GM18502 (cell line): ENCODE measurements around the gene R3HCC1L.
"Not testable (repeated sequence)": the region's sequence is repeated elsewhere in the genome, so short reads cannot be mapped to it uniquely, and the experiment has no call there.

Experiments
- ATAC-seq: cut with Tn5 transposase; IDR thresholded peaks from one replicate; pipeline ENCODE4 v1.9.1; 2021; ENCODE audit warnings: mild to moderate bottlenecking; ENCODE audit not compliant: unreplicated experiment, poor library complexity

The R3HCC1L gene

DNA sequence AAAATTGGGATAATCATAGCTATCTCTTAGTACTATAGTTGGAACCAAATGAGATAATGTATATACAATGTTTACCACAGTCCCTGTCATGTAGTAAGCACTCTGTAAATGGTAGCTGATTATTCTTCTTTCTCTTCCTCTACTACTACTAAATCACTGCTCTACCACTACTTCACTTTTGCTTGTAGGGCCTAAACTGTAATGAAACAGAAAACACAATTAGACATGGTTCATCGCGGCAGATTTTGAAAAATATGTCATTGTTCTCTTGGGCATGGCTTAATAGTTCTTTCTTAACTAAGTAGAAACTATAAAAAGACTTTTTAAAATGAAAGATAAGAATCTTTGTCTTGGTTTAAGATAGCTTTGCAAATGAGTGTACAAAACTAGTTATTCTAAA lies 34.9 kb downstream of the R3HCC1L start:
- ATAC-seq: no peak

GRCh38 chr10:98170249-98171117 lies 36.0 kb downstream of the R3HCC1L start:
- no peak for ATAC-seq

GRCh38 chr10:98172073-98172472 lies 37.6 kb downstream of the R3HCC1L start:
- no peak for ATAC-seq

- ATAC-seq: no peak
Measured at GRCh38 chr10:98172495-98172894, 38.0 kb downstream of the R3HCC1L start.

DNA sequence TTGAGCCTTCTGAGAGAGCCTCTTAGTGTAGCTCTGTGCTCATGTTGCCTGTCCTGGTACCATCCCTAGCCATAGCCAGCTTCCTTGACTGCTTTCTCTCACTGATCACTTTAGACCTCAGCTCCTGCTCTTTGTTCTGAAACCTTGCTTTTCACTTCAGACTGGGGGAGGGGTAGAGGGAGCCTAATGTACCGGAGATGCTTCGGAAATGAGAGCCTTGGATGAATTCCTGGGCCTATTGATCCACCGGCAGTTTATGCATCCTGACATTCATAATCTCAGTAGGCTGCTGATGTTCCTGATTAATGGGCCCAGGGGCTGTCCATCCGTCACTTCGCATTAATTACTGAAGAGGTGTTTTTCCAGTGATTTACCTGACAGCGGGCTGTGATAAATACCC lies 38.8 kb downstream of the R3HCC1L start:
- no peak for ATAC-seq

DNA sequence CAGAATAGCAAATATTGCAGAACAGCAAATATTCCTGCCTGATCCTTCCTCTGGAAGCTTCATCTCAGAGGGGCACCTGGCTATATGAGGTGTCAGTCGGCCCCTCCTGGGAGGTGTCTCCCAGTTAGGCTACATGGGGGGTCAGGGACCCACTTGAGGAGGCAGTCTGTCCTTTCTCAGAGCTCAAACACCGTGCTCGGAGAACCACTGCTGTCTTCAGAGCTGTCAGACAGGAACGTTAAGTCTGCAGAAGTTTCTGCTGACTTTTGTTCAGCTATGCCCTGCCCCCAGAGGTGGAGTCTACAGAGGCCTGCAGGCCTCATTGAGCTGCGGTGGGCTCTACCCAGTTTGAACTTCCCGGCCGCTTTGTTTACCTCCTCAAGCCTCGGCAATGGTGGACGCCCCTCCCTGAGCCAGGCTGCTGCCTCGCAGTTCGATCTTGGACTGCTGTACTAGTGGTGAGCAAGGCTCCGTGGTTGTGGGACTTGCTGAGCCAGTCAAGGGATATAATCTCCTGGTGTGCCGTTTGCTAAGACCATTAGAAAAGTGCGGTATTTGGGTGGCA lies 48.0 kb downstream of the R3HCC1L start:
- ATAC-seq: not testable (repeated sequence)

- no peak for ATAC-seq
Measured at GRCh38 chr10:98186681-98187080, 52.2 kb downstream of the R3HCC1L start.

GRCh38 chr10:98190773-98191172 lies 56.3 kb downstream of the R3HCC1L start:
- not testable (repeated sequence) for ATAC-seq

GRCh38 chr10:98193037-98193436 lies 58.6 kb downstream of the R3HCC1L start:
- ATAC-seq: no peak

DNA sequence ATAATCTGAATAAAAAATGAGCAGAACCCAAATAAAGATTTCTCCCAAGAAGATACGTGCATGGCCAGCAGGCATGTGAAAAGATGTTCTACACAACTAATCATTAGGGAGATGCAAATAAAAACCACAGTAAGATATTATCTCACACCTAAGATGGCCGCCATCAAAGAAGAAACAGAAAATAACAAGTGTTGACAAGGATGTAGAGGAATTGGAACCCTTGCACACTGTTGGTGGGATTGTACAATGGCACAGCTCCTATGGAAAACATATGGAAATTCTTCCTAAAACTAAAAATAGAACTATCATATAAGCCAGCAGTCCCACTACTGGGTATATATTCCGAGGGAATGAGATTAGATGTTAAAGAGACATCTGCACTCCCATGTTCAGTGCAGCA lies 60.2 kb downstream of the R3HCC1L start:
- ATAC-seq: no peak

GRCh38 chr10:98195120-98195519 lies 60.7 kb downstream of the R3HCC1L start:
- no peak for ATAC-seq

- ATAC-seq: no peak
Measured at GRCh38 chr10:98196985-98197384, 62.5 kb downstream of the R3HCC1L start.

DNA sequence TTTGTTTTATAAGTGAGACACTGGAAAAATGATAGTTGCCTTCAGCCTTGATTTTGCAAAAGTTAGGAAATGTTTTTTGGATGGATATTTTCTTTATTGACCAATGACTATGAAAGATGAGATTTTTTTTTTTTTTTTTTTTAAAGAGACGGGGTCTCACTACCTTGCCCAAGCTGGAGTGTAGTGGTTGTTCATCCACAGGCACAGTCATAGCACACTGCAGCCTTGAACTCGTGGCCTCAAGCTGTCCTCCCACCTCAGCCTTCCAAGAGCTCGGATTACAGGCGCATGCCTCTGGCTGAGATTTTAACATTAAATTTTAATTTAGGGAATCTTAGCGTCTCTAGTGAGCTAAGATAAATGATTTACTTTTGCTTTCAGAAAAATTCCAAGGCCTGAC lies 67.3 kb downstream of the R3HCC1L start:
- ATAC-seq: no peak

DNA sequence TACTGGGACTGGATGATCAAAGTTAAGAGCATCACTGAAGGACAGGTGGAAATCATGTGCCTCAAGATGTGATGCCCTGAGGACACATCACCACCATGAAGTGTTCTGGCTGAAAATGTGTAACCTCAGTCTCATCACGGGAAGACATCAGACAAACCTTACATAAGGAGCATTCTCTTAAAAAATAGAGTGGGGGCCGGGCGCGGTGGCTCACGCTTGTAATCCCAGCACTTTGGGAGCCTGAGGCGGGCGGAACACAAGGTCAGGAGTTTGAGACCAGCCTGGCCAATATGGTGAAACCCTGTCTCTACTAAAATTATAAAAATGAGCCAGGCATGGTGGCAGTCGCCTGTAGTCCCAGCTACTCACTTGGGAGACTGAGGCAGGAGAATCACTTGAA lies 67.9 kb downstream of the R3HCC1L start:
- ATAC-seq: no peak

- ATAC-seq: no peak
Measured at GRCh38 chr10:98205351-98205750, 70.9 kb downstream of the R3HCC1L start.

- ATAC-seq: no peak
Measured at GRCh38 chr10:98208925-98209324, 74.5 kb downstream of the R3HCC1L start.

DNA sequence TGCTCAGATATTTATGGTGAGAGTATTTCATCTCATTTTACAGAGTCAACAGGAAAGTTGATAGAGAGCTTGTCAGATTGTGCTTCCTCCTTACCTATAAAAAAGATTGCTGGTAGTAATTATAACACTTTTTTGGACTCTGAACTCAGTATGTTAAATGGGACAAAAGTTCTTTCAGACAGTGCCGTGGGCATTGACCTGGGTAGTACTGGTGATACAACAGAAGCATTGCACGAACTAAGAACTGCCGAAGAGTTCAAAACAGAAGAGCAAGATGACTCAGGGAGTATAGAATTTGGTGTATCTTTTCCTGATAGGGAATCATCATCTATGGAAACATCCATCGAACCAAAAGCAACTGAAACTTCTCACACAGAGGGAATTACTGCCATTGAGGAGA lies 75.0 kb downstream of the R3HCC1L start:
- ATAC-seq: no peak

DNA sequence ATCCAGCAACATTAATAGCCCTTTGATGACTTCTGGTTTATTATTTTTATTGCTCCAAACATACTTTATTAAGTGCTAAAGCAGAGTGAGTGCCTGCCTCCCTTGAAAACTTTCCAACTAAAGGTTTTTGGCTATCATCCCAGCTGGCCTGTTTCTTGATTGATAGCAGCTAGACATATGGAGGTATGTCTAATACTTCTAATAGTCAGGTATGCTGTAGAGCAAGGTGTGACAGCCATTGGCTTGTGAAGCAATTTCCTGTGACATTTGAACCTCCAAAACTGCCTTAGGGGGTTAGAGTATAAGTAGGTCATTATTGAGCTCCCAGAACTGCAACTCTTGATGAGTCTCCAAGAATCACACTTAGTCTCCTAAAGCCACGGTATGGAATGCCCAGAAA lies 77.7 kb downstream of the R3HCC1L start:
- ATAC-seq: no peak

- no peak for ATAC-seq
Measured at GRCh38 chr10:98213740-98214139, 79.3 kb downstream of the R3HCC1L start.

- ATAC-seq: no peak
Measured at GRCh38 chr10:98215373-98215772, 80.9 kb downstream of the R3HCC1L start.

DNA sequence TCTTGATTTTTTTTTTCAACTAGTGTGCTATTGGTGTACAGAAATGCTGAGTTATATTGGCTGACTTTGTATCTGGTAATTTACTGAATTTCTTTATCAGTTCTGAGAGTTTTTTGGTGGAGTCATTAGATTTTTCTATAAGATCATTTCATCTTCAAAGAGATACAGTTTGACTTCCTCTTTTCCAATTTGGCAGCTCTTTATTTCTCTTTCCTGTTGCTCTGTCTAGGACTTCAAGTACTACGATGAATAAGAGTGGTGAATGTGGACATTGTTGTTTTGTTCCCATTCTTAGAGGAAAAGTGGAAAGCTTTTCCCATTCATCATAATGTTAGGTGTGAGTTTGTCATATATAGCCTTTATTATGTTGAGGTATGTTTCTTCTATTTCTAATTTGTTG lies 83.3 kb downstream of the R3HCC1L start:
- ATAC-seq: no peak

DNA sequence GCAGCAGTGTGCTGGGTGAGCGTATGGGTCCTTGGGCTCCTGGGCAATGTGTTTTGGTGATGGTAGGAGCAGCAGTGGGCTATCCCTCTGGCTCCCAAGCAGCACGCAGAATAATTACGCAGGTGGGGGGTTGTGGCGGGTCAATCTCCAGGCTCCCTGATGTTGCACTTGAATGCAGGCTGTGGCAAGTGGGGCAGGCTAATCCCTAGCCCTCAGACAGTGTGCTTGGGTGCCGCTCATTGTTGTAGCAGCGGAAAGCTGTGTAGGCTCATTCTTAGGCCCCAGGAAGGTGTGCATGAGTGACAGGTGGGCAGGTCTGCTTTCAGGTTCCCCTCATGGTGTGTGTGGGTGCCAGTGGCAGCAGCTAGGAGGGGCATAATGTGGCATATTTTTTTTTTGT lies 89.4 kb downstream of the R3HCC1L start:
- ATAC-seq: no peak
